Breast epithelium (tissue), 3 donors: Measurements from ENCODE around the gene BCL2L13.

Experiments used
- CTCF ChIP-seq, 3 donors: fragments of 450-650 bp; IDR thresholded peaks; one replicate each; pipeline ENCODE4 v1.5.1; 2016 to 2017; ENCODE audit warnings: antibody characterized with exemption in 3 of 3, mild to moderate bottlenecking in 3 of 3, moderate library complexity in 3 of 3
- POLR2AphosphoS5 ChIP-seq, 3 donors: sonication (generic); formaldehyde crosslinking; IDR thresholded peaks; one replicate each; pipeline ENCODE4 v1.6.1; 2017; ENCODE audit warnings: antibody characterized with exemption in 3 of 3

- TF ChIP-seq CTCF (IDR thresholded peaks at IDR 0.05), result no peak
- TF ChIP-seq POLR2AphosphoS5 (IDR thresholded peaks at IDR 0.05), result no peak
Measured at GRCh38 chr22:17694193-17694592, 55.6 kb downstream of the BCL2L13 start.
